MM.1S (cell line): ENCODE results near the gene AGBL4.

Experiments
- CTCF ChIP-seq: fragments of 300-600 bp; sonication (generic); IDR thresholded peaks from 2 replicates; pipeline ENCODE4 v1.5.1; 2016; ENCODE audit warnings: antibody characterized with exemption, low read length, mixed read lengths
- EZH2 ChIP-seq: fragments of 300-600 bp; sonication (generic); optimal IDR thresholded peaks from 2 replicates; pipeline ENCODE3; 2017; ENCODE audit warnings: low read depth, mild to moderate bottlenecking, antibody characterized with exemption, low read length, mixed read lengths

GRCh38 chr1:48743480-48743879 is 1280.3 kb downstream of the AGBL4 start:
- TF ChIP-seq EZH2 (no peak), CTCF (no peak)
